ENCODE measurements around the gene ATF3. TPM values are rescaled to one million over a fixed set of nuclear protein-coding genes. Genes with fewer than 3 reads are reported as not detected.
A peak's percentile ranks its signal among the peaks of the same experiment; 100 is the strongest.

Gene ATF3
- total RNA-seq, 2 donors from 2014 or later = 25.1 to 48.4 TPM

- DNase-seq (ENCODE audit: low spot score in 2 of 2) (no peak), ATAC-seq (no peak)
- peaks cover 55 to 56% of the 10 kb centered on the region in 2 donors for H3K36me3 Mint-ChIP-seq
- H3K9me3 Mint-ChIP-seq = no peaks in the 10 kb centered on the region
- H3K27ac Mint-ChIP-seq = no peak overlapping the region
Observed at GRCh38 chr1:212612041-212612961, 3.7 kb downstream of the ATF3 start.

- no peak for DNase-seq (ENCODE audit: low spot score in 2 of 2)
- H3K27ac Mint-ChIP-seq = peak overlapping the region in 1 of 2 donors; percentile 60
- H3K9me3 Mint-ChIP-seq = no peaks in the 10 kb centered on the region
- ATAC-seq = peak in 1 of 2 donors; percentile 13
- H3K36me3 Mint-ChIP-seq = peaks cover 61 to 66% of the 10 kb centered on the region in 2 donors
Observed at GRCh38 chr1:212613440-212614335, 5.1 kb downstream of the ATF3 start.

DNA sequence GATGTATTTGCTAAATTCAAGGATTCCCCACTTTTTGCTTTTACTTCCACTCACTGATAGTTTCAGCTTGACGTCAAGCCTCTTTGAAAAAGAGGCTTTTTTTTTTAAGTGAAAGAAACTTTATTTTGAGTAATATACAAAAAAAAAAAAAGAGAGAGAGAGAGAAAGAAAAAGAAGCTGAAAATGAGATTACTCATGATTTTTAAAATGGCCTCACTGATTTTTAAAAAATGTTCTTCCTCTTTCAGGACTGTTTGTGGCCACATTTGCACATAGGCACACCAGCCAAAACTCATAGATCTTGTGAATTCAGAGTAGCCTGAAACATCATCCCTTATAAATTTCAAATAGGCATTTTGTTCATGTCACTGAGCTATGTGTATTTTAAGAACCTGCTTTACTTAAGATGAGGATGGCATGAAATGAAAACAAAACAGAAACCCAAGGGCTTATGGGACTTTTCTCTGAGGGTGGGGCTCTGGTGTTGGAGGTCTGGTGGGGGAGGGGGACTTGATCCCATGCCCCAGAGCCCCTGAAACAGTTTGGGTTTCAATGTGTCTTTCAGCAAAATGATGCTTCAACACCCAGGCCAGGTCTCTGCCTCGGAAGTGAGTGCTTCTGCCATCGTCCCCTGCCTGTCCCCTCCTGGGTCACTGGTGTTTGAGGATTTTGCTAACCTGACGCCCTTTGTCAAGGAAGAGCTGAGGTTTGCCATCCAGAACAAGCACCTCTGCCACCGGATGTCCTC, 6.1 kb downstream of the ATF3 start:
- no peak for ATAC-seq
- peaks cover 68 to 72% of the 10 kb centered on the region in 2 donors for H3K36me3 Mint-ChIP-seq
- DNase-seq (ENCODE audit: low spot score in 2 of 2) = no peak

DNA sequence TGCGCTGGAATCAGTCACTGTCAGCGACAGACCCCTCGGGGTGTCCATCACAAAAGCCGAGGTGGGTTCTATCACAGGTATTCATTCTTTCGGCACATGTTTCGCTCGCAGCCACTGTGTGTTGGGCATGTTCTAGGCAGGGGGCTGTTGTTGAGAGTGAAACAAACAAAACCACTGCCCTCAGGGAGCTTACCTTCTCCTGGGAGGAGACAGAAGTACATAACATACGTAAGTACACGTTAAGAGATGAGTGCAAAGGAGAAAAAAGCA, 6.6 kb downstream of the ATF3 start:
- Mint-ChIP-seq H3K9me3 (no peaks in the 10 kb centered on the region), H3K27ac (no peak overlapping the region), H3K36me3 (peaks cover 66 to 72% of the 10 kb centered on the region in 2 donors)
- no peak for ATAC-seq
- no peak for DNase-seq (ENCODE audit: low spot score in 2 of 2)

More for the DNA sequence above, 6.1 kb downstream of the ATF3 start:
- Mint-ChIP-seq H3K27ac (peak overlapping the region in 1 of 2 donors; percentile 60), H3K9me3 (no peaks in the 10 kb centered on the region)

DNA sequence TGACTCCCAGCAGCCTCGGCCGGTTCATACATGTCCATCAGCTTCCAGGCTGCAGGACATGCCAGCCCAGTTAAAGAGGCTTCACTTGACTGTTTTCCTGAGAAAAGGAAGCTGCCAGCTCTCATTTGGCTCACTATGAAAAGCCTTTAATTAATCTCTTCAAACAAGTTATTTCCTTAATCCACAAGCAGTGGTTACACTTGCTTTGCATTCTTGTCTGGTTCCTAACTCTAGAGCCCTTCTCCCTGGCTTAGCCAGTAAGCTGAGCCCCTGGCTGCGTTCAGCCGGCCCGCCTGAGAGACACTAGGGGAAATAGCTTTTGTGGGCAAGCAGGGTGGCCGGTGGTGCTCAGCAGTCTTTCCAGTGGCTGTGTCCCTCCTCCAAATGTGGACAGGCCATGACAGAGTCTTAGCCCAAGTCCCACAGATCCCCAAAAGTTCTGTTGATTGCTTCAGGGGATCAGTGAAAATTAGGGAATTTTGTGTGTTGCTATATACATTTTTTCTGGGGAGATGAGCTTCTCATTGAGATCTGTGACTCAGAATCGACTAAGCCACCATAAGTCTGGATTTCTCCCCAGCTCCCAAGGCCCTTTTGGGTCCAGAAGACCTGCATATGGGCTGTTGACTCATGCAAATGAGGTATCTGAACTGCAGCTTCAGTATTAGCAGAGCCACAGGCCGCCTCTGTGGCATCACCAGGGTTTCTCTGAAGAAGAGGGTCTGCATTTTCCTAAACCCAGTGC, 10.1 kb downstream of the ATF3 start:
- ATAC-seq = no peak
- Mint-ChIP-seq H3K9me3 (no peaks in the 10 kb centered on the region), H3K27ac (no peak overlapping the region), H3K36me3 (peaks cover 54 to 75% of the 10 kb centered on the region in 2 donors)
- peak in 1 of 2 donors; percentile 11 for DNase-seq (ENCODE audit: low spot score in 2 of 2)

- Mint-ChIP-seq H3K27ac (no peak overlapping the region), H3K9me3 (no peaks in the 10 kb centered on the region), H3K36me3 (peaks cover 47 to 66% of the 10 kb centered on the region in 2 donors)
- ATAC-seq (no peak), DNase-seq (ENCODE audit: low spot score in 2 of 2) (no peak)
Observed at GRCh38 chr1:212620293-212620692, 11.7 kb downstream of the ATF3 start.

DNA sequence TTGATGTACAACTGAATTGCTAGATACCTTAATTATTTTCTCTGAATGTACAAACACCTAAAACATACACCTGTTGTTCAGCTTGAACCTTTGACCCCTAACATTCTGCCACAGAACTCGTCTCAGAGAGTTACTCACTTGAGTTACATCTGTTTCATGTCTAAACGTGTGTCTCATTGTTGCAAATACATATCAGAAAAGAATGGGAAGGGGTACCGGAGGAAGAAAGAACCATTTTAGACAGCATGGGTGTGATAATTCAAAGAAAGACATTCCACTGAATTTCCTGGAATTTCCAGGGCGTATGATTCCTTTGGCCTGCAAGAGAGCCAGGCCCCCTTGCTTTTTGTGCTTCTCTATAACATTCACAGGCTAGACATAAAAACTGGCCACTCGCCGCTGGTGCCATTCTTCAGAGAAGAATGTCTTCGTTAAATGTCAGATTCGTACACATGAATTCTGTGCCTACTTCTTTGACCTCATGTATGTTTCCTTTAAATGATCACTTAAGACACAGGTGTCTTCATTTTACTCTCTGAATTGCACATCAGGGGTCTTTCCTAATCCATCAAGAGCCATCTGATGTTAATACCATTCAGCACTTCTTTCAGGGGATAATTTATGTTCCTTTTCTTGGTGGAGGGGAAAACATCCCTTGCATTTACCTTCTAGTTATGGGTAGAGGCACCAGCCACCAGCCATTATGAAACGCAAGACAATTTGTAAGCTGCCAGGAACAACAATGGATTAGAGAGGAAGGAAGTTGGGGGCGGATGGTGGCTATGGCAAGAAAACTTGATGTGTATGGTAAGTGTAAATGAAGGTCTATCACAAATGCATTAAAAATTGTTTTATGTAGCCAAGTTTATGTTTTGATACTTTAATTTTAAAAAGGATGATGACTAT, 12.7 kb downstream of the ATF3 start:
- Mint-ChIP-seq H3K9me3 (no peaks in the 10 kb centered on the region), H3K27ac (peak overlapping the region in 1 of 2 donors; percentile 25), H3K36me3 (peaks cover 37 to 56% of the 10 kb centered on the region in 2 donors)
- ATAC-seq (no peak), DNase-seq (ENCODE audit: low spot score in 2 of 2) (peak in 1 of 2 donors; percentile 31)

GRCh38 chr1:212621949-212622305, 13.4 kb downstream of the ATF3 start:
- ATAC-seq (peak in 1 of 2 donors; percentile 40), DNase-seq (ENCODE audit: low spot score in 2 of 2) (no peak)
- Mint-ChIP-seq H3K36me3 (peaks cover 31 to 49% of the 10 kb centered on the region in 2 donors), H3K27ac (peak overlapping the region in 1 of 2 donors; percentile 25), H3K9me3 (no peaks in the 10 kb centered on the region)

DNA sequence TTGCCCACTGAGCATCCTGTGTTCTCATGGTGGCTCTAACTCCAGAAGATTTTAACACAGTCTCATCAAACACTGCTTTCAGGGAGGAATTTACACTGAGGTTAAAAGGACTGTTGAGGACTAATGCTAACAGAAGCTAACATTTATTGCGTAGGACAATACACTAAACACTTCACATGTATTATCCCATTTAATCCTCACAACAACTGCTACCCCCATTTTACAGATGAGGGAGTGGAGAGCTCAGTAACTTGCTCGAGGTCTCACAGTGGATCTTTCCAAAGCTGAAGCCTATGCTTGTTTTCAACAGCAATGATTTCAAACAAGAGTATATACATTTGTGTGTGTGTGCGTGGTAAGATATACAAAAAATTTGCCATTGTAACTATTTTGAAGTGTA, 13.9 kb downstream of the ATF3 start:
- Mint-ChIP-seq H3K36me3 (peaks cover 26 to 44% of the 10 kb centered on the region in 2 donors), H3K27ac (peak overlapping the region in 1 of 2 donors; percentile 25), H3K9me3 (no peaks in the 10 kb centered on the region)
- ATAC-seq (no peak), DNase-seq (ENCODE audit: low spot score in 2 of 2) (no peak)

- peaks cover 22 to 44% of the 10 kb centered on the region in 2 donors for H3K36me3 Mint-ChIP-seq
- peak overlapping the region in 1 of 2 donors; percentile 25 for H3K27ac Mint-ChIP-seq
- DNase-seq (ENCODE audit: low spot score in 2 of 2) (no peak), ATAC-seq (no peak)
- no peaks in the 10 kb centered on the region for H3K9me3 Mint-ChIP-seq
Observed at GRCh38 chr1:212622906-212623305, 14.3 kb downstream of the ATF3 start.

- Mint-ChIP-seq H3K9me3 (no peaks in the 10 kb centered on the region), H3K36me3 (peaks cover 15 to 37% of the 10 kb centered on the region in 2 donors), H3K27ac (no peak overlapping the region)
- ATAC-seq (no peak), DNase-seq (ENCODE audit: low spot score in 2 of 2) (no peak)
Observed at GRCh38 chr1:212623603-212624002, 15.0 kb downstream of the ATF3 start.

- H3K9me3 Mint-ChIP-seq = no peaks in the 10 kb centered on the region
- H3K27ac Mint-ChIP-seq = no peak overlapping the region
- peaks cover 3 to 23% of the 10 kb centered on the region in 2 donors for H3K36me3 Mint-ChIP-seq
- ATAC-seq = no peak
- peak in 1 of 2 donors; percentile 35 for DNase-seq (ENCODE audit: low spot score in 2 of 2)
Observed at GRCh38 chr1:212624976-212625501, 16.5 kb downstream of the ATF3 start.

- Mint-ChIP-seq H3K9me3 (no peaks in the 10 kb centered on the region), H3K27ac (no peak overlapping the region), H3K36me3 (peaks cover 0 to 17% of the 10 kb centered on the region in 2 donors)
- DNase-seq (ENCODE audit: low spot score in 2 of 2) (peak in 1 of 2 donors; percentile 49), ATAC-seq (no peak)
Observed at GRCh38 chr1:212625781-212626450, 17.4 kb downstream of the ATF3 start.

GRCh38 chr1:212628046-212628445, 19.5 kb downstream of the ATF3 start:
- no peak for DNase-seq (ENCODE audit: low spot score in 2 of 2)
- ATAC-seq = no peak
- H3K9me3 Mint-ChIP-seq = no peaks in the 10 kb centered on the region
- no peaks in the 10 kb centered on the region for H3K36me3 Mint-ChIP-seq
- H3K27ac Mint-ChIP-seq = no peak overlapping the region

All from activated naive CD4-positive, alpha-beta T cell treated with anti-CD3 and anti-CD28 coated beads, Interleukin-2, amount 50 U/mL, for 72 hours (primary cell).